Upper lobe of left lung (tissue), 6 donors: ENCODE data around the gene SOX8. TPM values are rescaled to one million over a fixed set of nuclear protein-coding genes. Genes with fewer than 3 reads are reported as not detected.
"Not testable (repeated sequence)": the region's sequence is repeated elsewhere in the genome, so short reads cannot be mapped to it uniquely, and the experiment has no call there.

Experiments
- ATAC-seq, 2 donors: fragments of 200-7000 bp; cut with Tn5 transposase; one replicate each; pipeline ENCODE4 v1.9.1; 2022; ENCODE audit warnings: mild to moderate bottlenecking in 2 of 2, moderate library complexity in 2 of 2; ENCODE audit not compliant: low FRiP score in 2 of 2
- DNase-seq, 2 donors: peaks; one replicate each; pipeline ENCODE4 v3.0.0-alpha.2; 2019 to 2020
- H3K27ac ChIP-seq, 4 donors: fragments of 200-600 bp; sonication (generic); one replicate each; pipeline ENCODE4 v1.5.1; 2016 to 2019
- H3K27me3 ChIP-seq, 4 donors: fragments of 200-600 bp; sonication (generic); one replicate each; pipeline ENCODE4 v1.5.1; 2017 to 2019
- H3K36me3 ChIP-seq, 4 donors: fragments of 200-600 bp; sonication (generic); one replicate each; pipeline ENCODE4 v1.5.1; 2016 to 2019
- H3K4me1 ChIP-seq, 4 donors: fragments of 200-600 bp; sonication (generic); one replicate each; pipeline ENCODE4 v1.5.1; 2018 to 2019
- H3K4me3 ChIP-seq, 4 donors: fragments of 200-600 bp; sonication (generic); one replicate each; pipeline ENCODE4 v1.5.1; 2017 to 2019; ENCODE audit warnings: mild to moderate bottlenecking in 2 of 4, moderate library complexity in 1 of 4
- H3K9me3 ChIP-seq, 4 donors: fragments of 200-600 bp; sonication (generic); one replicate each; pipeline ENCODE4 v1.5.1; 2018 to 2019
- CTCF ChIP-seq, 6 experiments: fragments of 450-650 bp in 4 of 6; fragments of 200-600 bp in 2 of 6; sonication (generic) in 2 of 6; IDR thresholded peaks; one replicate each; pipeline ENCODE4 v1.5.1; 2016 to 2019; ENCODE audit warnings: antibody characterized with exemption in 6 of 6
- EP300 ChIP-seq, 4 donors: sonication (generic); formaldehyde crosslinking; IDR thresholded peaks; one replicate each; pipeline ENCODE4 v1.5.1; 2017; ENCODE audit warnings: antibody characterized with exemption in 4 of 4, control low read depth in 2 of 4
- POLR2A ChIP-seq, 4 donors: fragments of 450-650 bp; IDR thresholded peaks; one replicate each; pipeline ENCODE4 v1.5.1; 2016 to 2017; ENCODE audit warnings: antibody characterized with exemption in 4 of 4, mild to moderate bottlenecking in 2 of 4
- POLR2AphosphoS5 ChIP-seq, 2 donors: sonication (generic); formaldehyde crosslinking; IDR thresholded peaks; one replicate each; pipeline ENCODE4 v1.5.1; 2017; ENCODE audit warnings: antibody characterized with exemption in 2 of 2
- WGBS, 2 donors: methylation state at CpG; one replicate each; pipeline ENCODE4 v1.1.5; 2017 to 2018; 5-methylcytosine and 5-hydroxymethylcytosine counted together
- total RNA-seq, 6 donors: library from RNA; depleted of rRNA in 4 of 6; stranded (reverse); fragments of >200 nt in 4 of 6; gene quantifications; one replicate each; pipeline versions ENCODE4 v1.1.0 to v1.2.1, GENCODE V29; 2016 to 2021
- donor health status: DM: no; HTN: no; CAD: no; lungs with moderate emphysema.
- donor health status: DM: no; HTN: yes; CAD: no; lungs with severe emphysema.

SOX8 gene
- total RNA-seq, 6 donors from 2014 or later: 0.14 to 1.1 (median 0.57) TPM

GRCh38 chr16:952321-952720, 29.2 kb upstream of the SOX8 start:
- ATAC-seq (peak in 1 of 2 donors; percentile 15), DNase-seq (no peak)
- WGBS, 2 donors: 96 to 100% methylated on average over 1 to 8 of the region's 12 CpGs
- H3K27me3 ChIP-seq: no peaks in the 10 kb centered on the region
- no peak overlapping the region for H3K4me3 ChIP-seq
- no peaks in the 10 kb centered on the region for H3K9me3 ChIP-seq
- no peak for TF ChIP-seq POLR2A (IDR thresholded peaks at IDR 0.05)
- TF ChIP-seq POLR2AphosphoS5 (IDR thresholded peaks at IDR 0.05): no peak
- TF ChIP-seq EP300 (IDR thresholded peaks at IDR 0.05): no peak
- no peak overlapping the region for H3K27ac ChIP-seq
- peaks cover 7 to 27% (median 16%) of the 10 kb centered on the region in 4 donors for H3K36me3 ChIP-seq
- no peaks in the 10 kb centered on the region for H3K4me1 ChIP-seq

- ATAC-seq, H3K9me3 ChIP-seq, H3K27ac ChIP-seq, H3K4me3 ChIP-seq, DNase-seq, H3K4me1 ChIP-seq, H3K27me3 ChIP-seq: not testable (repeated sequence)
- H3K36me3 ChIP-seq: peaks cover 5 to 26% (median 15%) of the 10 kb centered on the region in 4 donors
- 88 to 91% methylated on average over 3 to 4 of the region's 7 CpGs for WGBS, 2 donors
Measured at GRCh38 chr16:953818-954217, 27.8 kb upstream of the SOX8 start.

GRCh38 chr16:955766-956165, 25.8 kb upstream of the SOX8 start:
- not testable (repeated sequence) for ATAC-seq, H3K27me3 ChIP-seq, DNase-seq, H3K4me1 ChIP-seq, H3K27ac ChIP-seq, H3K9me3 ChIP-seq, H3K4me3 ChIP-seq
- peaks cover 5 to 26% (median 15%) of the 10 kb centered on the region in 4 donors for H3K36me3 ChIP-seq
- 96% methylated on average over 27 of the region's 27 CpGs for WGBS, 2 donors

DNA sequence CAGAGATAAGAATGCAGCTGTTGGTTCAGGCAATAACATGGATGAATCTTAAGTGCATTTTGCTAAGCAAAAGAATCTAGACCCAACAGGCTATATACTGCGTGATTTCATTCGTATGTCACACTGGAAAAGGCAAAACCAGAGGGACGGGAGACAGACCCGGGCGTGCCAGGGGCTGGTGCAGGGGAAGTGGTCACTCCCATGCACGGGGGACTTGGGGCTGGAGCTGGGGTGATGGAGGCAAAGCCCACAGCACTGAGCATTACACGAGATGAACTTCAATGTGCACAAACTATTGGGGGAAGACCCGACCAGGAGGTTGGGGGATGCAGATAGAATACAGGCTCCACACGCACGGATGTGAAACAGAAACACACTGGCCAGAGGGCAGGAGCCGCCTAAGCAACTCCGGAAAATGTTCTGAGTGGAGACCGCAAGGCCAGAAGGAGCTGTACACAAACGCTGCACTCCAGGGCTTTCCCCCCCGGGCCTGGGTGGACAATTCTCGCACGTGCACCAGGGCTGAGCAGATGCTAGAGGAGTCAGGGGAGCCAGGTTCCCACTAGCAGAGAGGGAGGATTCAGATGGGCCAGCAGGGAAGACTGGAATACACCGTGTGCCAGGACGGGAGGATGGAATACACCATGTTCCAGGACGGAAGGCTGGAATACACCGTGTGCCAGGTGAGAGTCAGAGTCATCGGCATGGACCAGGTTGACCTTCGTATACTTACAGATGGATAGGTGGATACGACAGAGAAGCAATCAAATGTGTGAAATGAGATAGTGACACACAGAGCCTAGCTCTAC, 22.1 kb upstream of the SOX8 start:
- H3K4me1 ChIP-seq: peaks cover 3 to 11% (median 6%) of the 10 kb centered on the region in 4 donors
- WGBS, 2 donors: 90 to 94% methylated on average over 24 of the region's 24 CpGs
- no peak for DNase-seq
- no peaks in the 10 kb centered on the region for H3K9me3 ChIP-seq
- no peak for ATAC-seq
- no peak for TF ChIP-seq EP300 (IDR thresholded peaks at IDR 0.05)
- no peak for TF ChIP-seq POLR2A (IDR thresholded peaks at IDR 0.05)
- TF ChIP-seq POLR2AphosphoS5 (IDR thresholded peaks at IDR 0.05): no peak
- no peak for TF ChIP-seq CTCF (IDR thresholded peaks at IDR 0.05)
- H3K27me3 ChIP-seq: no peaks in the 10 kb centered on the region
- no peak overlapping the region for H3K27ac ChIP-seq
- H3K4me3 ChIP-seq: no peak overlapping the region
- peaks cover 0 to 4% (median 0%) of the 10 kb centered on the region in 4 donors for H3K36me3 ChIP-seq

GRCh38 chr16:962366-962765, 19.2 kb upstream of the SOX8 start:
- Histone ChIP-seq H3K27ac (no peak overlapping the region), H3K27me3 (no peaks in the 10 kb centered on the region), H3K36me3 (peaks cover 0 to 7% (median 1%) of the 10 kb centered on the region in 4 donors), H3K4me1 (peaks cover 3 to 17% (median 6%) of the 10 kb centered on the region in 4 donors), H3K4me3 (no peak overlapping the region), H3K9me3 (no peaks in the 10 kb centered on the region)
- DNase-seq: no peak
- ATAC-seq: no peak
- WGBS, 2 donors: 93 to 96% methylated on average over 20 to 22 of the region's 22 CpGs
- no peak for TF ChIP-seq CTCF (IDR thresholded peaks at IDR 0.05)
- no peak for TF ChIP-seq POLR2AphosphoS5 (IDR thresholded peaks at IDR 0.05)
- TF ChIP-seq EP300 (IDR thresholded peaks at IDR 0.05): no peak
- no peak for TF ChIP-seq POLR2A (IDR thresholded peaks at IDR 0.05)

- Histone ChIP-seq H3K27ac (peak overlapping the region; percentile 73 to 83 (median 78)), H3K36me3 (peaks cover 0 to 9% (median 1%) of the 10 kb centered on the region in 4 donors), H3K27me3 (no peaks in the 10 kb centered on the region), H3K4me1 (peaks cover 3 to 17% (median 6%) of the 10 kb centered on the region in 4 donors), H3K9me3 (no peaks in the 10 kb centered on the region), H3K4me3 (peak overlapping the region in 1 of 4 donors; percentile 30)
- no peak for TF ChIP-seq CTCF (IDR thresholded peaks at IDR 0.05)
- TF ChIP-seq EP300 (IDR thresholded peaks at IDR 0.05): no peak
- TF ChIP-seq POLR2AphosphoS5 (IDR thresholded peaks at IDR 0.05): no peak
- no peak for TF ChIP-seq POLR2A (IDR thresholded peaks at IDR 0.05)
- WGBS, 2 donors: 86 to 88% methylated on average over 20 to 23 of the region's 23 CpGs
- ATAC-seq: peak; percentile 9
- no peak for DNase-seq
Measured at GRCh38 chr16:962901-963814, 18.4 kb upstream of the SOX8 start.
